Transverse colon (tissue), 3 donors: ENCODE measurements around the gene PDE4D.

Experiments used
- CTCF ChIP-seq, 5 experiments: fragments of 200-600 bp in 3 of 5; fragments of 450-650 bp in 2 of 5; sonication (generic) in 3 of 5; IDR thresholded peaks; 1 replicate in 2 of 5; 2 replicates in 3 of 5; pipeline ENCODE4 v1.5.1; 2016 to 2017; ENCODE audit warnings: antibody characterized with exemption in 5 of 5, inconsistent platforms in 3 of 5, mild to moderate bottlenecking in 2 of 5, moderate library complexity in 1 of 5
- POLR2A ChIP-seq: fragments of 450-650 bp; IDR thresholded peaks from one replicate; pipeline ENCODE4 v1.6.1; 2016; ENCODE audit warnings: antibody characterized with exemption, mild to moderate bottlenecking, moderate library complexity

DNA sequence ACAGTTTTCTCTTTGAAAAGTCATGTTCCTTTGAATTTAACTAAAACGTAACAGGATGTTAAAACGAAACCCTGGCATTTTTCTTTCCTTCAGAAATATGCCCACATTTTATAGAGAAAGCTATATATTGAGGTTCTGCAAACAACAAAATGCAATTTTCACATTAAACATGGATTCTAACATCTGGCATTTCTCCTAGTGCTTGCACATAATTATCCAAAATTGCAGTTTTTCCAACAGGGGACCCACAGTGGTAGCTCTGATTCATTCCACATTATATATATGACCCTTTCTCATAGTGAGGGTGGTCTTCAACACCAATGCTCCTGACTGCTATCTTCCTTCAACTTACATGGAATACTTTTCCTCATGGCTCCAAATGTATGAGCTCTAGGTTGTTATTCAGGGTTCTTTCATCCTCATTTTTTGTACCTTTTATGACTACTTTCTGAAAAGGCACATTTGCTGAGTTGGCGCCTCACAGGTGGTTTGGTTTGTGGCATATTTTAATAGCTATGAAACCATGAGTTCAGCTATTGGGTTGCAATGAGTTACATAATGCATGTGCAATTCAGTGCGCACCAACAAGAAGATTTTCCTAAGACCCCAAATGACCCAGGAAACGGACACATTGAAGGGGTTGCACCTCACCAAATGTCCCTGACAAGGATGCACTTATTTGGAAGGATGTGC, 758.9 kb downstream of the PDE4D start:
- TF ChIP-seq POLR2A (no peak), CTCF (IDR thresholded peaks at IDR 0.05) (no peak)
